A673 (cell line): ENCODE data around the gene KCNIP1.

Experiments
- EZH2 ChIP-seq: fragments of 200-600 bp; sonication (generic); IDR thresholded peaks from 2 replicates; pipeline ENCODE4 v1.6.1; 2017; ENCODE audit warnings: borderline replicate concordance, low read depth, mild to moderate bottlenecking, mixed read lengths, antibody characterized with exemption, low read length; ENCODE audit not compliant: poor library complexity, severe bottlenecking
- TF ChIP-seq, protein P1 (sequence below): fragments of 300-800, 200-600 bp; sonication (generic); conservative IDR thresholded peaks from 2 replicates; pipeline ENCODE4 v1.5.1; 2017; ENCODE audit warnings: low read depth, mild to moderate bottlenecking, antibody characterized with exemption, low read length, moderate library complexity, mixed read lengths

DNA sequence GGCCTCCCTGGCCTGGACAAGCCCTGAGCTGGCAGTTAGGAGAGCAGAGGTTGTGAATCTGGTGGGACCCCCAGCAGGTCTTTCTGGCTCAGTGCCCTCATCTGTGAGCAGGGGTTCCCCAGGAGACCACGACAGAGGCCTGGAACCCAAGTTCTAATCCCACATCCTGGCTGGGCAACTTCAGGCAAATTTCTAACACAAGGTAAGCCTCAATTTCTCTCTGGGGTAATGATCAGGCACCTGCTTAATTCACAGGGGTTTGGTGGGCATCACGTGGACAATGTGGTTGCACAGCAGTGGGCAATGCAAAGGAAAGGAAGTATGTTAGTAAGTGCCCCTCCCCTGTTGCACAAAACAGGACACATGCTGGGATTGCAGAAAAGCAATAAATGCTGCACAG is 1.9 kb upstream of the KCNIP1 start:
- TF ChIP-seq, protein P1, sequence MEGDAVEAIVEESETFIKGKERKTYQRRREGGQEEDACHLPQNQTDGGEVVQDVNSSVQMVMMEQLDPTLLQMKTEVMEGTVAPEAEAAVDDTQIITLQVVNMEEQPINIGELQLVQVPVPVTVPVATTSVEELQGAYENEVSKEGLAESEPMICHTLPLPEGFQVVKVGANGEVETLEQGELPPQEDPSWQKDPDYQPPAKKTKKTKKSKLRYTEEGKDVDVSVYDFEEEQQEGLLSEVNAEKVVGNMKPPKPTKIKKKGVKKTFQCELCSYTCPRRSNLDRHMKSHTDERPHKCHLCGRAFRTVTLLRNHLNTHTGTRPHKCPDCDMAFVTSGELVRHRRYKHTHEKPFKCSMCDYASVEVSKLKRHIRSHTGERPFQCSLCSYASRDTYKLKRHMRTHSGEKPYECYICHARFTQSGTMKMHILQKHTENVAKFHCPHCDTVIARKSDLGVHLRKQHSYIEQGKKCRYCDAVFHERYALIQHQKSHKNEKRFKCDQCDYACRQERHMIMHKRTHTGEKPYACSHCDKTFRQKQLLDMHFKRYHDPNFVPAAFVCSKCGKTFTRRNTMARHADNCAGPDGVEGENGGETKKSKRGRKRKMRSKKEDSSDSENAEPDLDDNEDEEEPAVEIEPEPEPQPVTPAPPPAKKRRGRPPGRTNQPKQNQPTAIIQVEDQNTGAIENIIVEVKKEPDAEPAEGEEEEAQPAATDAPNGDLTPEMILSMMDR: no peak
- TF ChIP-seq EZH2: no peak
